GM20000 (cell line): ENCODE measurements around the gene MRPS18A.

Source experiments
- DNase-seq: peaks from one replicate; pipeline ENCODE4 v3.0.0; 2012; ENCODE audit warnings: low spot score
- TF ChIP-seq, protein P1 (sequence below): IDR thresholded peaks from 2 replicates; pipeline ENCODE4 v1.5.1; 2012; ENCODE audit warnings: mild to moderate bottlenecking, control low read depth; ENCODE audit errors: extremely low read depth, missing control alignments

Gene MRPS18A

DNA sequence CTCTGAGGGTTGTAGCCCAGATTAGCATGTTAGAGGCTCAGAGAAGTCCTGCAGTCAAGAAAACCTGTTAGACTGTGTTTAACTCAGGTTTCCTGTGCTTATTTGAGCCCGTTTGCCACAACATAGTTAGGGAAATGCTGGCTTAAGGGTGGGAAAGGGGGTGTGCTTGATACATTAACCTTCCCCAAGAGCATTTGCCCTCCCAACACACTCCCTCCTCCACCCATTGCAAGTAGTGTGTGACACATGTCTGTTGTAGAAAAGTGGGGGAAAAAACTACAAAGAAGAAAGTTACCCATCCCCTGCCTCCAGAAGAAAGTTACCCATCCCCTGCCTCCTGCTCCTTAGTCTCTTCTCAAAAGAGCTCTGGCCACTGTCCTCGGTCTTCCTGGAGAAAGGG lies 36.8 kb upstream of the MRPS18A start:
- DNase-seq: no peak

DNA sequence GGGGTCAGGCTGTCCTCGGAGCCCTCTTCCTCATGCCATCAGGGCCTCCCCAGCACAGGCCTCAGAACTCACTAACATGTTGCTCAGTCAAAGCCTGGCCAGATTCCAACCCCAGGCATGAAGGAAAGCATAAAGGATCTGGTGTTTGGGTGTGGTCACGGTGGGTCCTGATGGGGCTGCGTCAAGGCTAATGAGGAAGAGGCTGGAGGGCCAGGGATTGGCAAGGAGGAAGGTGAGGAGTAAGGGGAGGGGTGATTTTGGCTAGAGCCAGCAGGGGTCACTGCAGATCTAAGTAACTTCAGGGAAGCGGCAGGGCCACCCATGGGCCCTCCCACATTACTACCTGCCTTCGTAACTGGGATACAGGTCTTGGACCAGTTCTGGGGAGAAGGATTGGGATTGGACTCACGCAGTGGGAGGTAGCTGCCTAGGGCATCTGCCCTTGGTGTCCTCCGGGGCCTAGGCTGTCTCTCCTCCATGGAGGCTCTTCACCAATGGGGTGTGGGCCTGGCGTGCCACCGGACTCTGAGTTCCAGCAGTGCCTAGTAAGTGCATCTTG lies 36.2 kb upstream of the MRPS18A start:
- TF ChIP-seq, protein P1, sequence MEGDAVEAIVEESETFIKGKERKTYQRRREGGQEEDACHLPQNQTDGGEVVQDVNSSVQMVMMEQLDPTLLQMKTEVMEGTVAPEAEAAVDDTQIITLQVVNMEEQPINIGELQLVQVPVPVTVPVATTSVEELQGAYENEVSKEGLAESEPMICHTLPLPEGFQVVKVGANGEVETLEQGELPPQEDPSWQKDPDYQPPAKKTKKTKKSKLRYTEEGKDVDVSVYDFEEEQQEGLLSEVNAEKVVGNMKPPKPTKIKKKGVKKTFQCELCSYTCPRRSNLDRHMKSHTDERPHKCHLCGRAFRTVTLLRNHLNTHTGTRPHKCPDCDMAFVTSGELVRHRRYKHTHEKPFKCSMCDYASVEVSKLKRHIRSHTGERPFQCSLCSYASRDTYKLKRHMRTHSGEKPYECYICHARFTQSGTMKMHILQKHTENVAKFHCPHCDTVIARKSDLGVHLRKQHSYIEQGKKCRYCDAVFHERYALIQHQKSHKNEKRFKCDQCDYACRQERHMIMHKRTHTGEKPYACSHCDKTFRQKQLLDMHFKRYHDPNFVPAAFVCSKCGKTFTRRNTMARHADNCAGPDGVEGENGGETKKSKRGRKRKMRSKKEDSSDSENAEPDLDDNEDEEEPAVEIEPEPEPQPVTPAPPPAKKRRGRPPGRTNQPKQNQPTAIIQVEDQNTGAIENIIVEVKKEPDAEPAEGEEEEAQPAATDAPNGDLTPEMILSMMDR: peak; percentile 45
- DNase-seq: peak; percentile 79

More for the DNA sequence above, 36.8 kb upstream of the MRPS18A start:
- TF ChIP-seq, protein P1: no peak

DNA sequence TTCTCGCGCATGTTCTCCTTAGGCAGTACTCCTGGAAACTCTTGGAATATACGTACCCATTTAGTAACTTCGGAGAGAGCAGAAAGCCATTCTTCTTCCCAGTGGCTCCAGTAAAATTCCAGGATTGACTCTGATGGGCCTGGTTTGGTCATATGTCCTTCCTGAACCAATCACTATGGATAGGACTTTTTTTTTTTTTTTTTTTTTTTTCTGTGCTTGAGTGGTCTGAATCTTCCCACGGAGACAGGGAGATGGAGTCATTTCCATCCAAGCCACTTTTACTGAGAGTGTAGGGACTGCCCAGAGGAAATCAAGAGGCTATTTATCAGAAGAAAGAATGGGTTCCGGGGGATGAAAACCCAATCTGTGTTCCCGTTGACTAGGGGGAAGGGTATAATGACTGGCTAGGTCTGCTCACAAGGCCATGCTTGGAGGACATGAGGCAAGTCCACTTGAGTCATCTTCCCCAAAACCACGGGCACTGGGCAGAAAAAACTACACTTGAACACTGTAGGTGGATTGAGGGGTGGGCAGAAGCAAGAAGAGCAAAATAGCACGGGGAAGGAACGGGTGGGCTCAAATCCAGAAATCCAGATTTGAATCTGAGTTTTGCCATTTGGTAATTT lies 35.4 kb upstream of the MRPS18A start:
- no peak for DNase-seq
- TF ChIP-seq, protein P1: no peak

DNA sequence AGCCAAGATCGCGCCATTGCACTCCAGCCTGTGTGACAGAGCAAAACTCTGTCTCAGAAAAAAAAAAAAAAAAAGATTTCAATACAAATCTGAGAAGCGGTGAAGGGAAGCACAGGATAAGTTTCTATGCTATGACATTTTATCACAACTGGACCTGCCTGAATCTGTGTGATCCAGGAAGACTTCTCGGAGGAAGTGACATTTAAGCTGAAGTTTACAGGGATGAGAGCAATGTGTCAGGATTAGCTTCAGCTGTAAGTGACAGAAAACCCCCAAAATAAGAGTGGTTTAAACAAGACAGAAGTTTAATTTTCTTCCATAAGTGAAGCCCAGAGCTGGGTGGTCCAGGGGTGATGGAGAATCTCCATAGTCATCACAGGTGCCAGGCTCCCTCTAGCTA lies 33.4 kb upstream of the MRPS18A start:
- TF ChIP-seq, protein P1: no peak
- DNase-seq: no peak

DNA sequence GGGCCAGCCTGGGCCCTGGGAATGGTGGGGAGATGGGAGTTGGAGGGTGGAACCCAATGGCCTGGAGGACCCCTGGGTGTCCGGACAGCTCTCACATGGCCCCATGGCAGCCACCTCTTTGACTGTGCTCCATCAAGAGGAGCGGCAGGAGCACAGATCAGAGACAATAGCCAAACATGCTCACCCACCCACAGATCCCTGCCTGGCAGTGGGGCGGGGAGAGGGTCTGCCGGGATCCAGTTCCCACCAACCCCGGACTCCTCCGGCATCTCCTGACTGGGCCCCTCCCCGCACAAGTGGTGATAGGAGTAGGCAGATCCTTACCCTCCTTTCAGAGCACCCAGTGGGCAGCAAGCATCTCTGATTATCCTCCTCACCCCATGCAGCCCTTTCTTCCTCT lies 31.9 kb upstream of the MRPS18A start:
- DNase-seq: no peak
- TF ChIP-seq, protein P1: no peak

DNA sequence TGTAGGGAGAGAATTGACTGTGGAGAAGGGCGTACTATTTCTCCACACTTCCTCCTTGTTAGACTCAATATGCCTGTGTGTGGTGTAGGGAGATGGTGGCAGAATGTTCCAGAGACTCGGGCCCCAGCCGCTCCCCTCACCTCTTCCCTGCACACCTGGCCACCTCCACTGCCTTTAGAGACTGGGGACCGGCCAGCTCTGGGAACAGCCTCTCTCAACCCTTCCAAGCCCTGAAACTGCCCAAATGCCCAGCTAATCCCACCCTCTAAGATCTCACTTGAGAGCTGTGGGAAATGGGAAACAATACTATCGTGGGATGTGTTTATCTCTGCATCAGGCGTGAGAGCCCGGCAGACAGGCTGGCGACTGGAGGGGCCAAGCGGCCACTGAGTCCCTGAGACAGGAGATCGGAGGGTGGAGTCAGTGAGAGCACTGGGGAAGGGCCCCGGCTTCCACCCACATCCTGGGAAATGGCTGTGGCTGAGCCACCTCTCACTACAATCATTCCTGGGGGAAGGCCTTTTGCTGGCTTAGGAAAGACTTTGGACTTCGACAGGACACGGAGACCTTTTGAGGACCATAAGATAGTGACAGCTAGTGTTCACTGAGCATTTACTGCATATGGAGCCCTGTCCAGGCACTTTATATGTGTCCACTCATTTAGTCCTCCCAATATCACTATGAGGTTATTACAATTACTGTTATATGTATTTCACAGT lies 31.0 kb upstream of the MRPS18A start:
- TF ChIP-seq, protein P1: no peak
- no peak for DNase-seq

DNA sequence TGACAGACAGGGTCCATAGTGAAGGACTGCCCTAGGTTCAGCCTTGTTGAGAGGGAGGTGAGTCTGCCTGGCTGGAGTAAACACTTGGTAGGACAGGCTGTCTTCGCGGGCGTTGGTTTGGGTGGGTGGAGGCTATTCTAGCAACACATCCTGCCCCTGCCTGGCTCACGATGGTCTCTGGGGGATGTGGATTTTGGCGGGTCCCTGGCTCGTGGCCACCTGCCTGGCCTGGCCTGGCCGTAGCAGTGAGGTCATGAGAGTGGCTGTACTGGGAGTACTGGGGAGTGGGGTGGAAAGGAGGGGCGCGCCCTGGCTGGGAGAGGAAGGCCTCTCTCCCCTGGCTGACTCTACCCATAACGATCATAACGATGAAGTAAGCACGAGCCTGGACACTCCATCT lies 30.2 kb upstream of the MRPS18A start:
- TF ChIP-seq, protein P1: no peak
- no peak for DNase-seq
